ENCODE data around the gene CAMKK1. TPM values are rescaled to one million over a fixed set of nuclear protein-coding genes. Genes with fewer than 3 reads are reported as not detected.

Gene CAMKK1
- total RNA-seq, 1 experiment from 2014 or later = 16.3 TPM

DNA sequence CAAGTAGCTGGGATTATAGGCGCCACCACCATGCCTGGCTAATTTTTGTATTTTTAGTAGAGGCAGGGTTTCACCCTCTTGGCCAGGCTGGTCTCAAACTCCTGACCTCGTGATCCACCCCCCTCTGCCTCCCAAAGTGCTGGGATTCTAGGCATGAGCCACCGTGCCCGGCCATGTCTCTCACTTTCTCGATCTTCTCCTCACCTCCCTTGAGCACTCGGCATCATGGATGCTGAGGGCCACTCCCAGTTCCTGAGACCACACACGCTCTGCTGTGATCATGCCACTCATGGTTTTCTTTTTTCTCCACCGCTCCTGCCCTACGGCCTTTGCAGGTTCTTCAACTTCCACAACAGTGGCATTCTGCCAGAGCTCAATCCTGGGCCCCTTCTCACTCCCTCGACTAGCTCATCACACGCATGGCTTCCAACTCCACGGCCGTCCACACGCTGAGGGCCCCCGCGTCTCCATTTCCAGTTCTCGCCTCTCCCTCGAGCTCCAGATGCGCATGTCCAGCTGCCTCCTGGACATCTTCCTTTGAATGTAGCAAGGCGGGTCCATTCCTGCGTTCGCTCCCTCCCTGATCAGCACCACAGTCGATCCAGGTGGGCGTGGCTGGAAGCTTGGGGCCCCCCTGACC lies 41.3 kb downstream of the CAMKK1 start:
- H4K20me1 ChIP-seq (ENCODE audit: insufficient read depth) = no peaks in the 10 kb centered on the region
- H3K9me3 ChIP-seq (ENCODE audit: insufficient read depth, low read depth) = no peaks in the 10 kb centered on the region
- peaks cover 2% of the 10 kb centered on the region; the same call in 1 of the 2 replicates for H3K4me1 ChIP-seq (replicated peaks; ENCODE audit: insufficient read depth)
- CTCF ChIA-PET = no interaction called here
- no peak for DNase-seq
- no TSS peak for BruUV-seq (replicated peaks)
- no peak overlapping the region for H3K4me2 ChIP-seq
- TF ChIP-seq, protein P1, sequence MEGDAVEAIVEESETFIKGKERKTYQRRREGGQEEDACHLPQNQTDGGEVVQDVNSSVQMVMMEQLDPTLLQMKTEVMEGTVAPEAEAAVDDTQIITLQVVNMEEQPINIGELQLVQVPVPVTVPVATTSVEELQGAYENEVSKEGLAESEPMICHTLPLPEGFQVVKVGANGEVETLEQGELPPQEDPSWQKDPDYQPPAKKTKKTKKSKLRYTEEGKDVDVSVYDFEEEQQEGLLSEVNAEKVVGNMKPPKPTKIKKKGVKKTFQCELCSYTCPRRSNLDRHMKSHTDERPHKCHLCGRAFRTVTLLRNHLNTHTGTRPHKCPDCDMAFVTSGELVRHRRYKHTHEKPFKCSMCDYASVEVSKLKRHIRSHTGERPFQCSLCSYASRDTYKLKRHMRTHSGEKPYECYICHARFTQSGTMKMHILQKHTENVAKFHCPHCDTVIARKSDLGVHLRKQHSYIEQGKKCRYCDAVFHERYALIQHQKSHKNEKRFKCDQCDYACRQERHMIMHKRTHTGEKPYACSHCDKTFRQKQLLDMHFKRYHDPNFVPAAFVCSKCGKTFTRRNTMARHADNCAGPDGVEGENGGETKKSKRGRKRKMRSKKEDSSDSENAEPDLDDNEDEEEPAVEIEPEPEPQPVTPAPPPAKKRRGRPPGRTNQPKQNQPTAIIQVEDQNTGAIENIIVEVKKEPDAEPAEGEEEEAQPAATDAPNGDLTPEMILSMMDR (conservative IDR thresholded peaks at IDR 0.05) = no peak
- TF ChIP-seq EZH2 (IDR thresholded peaks at IDR 0.05; ENCODE audit: low read depth) = no peak
- H3K4me3 ChIP-seq = no peak overlapping the region
- H3K9me2 ChIP-seq (ENCODE audit: insufficient read depth) = no peaks in the 10 kb centered on the region
- H3K27ac ChIP-seq = no peak overlapping the region
- H3K79me2 ChIP-seq (ENCODE audit: low read depth) = no peaks in the 10 kb centered on the region
- no peak overlapping the region for H2AFZ ChIP-seq
- H3K36me3 ChIP-seq (ENCODE audit: low read depth) = no peaks in the 10 kb centered on the region
- no peaks in the 10 kb centered on the region for H3F3A ChIP-seq (ENCODE audit: insufficient read depth, low read depth)
- intact Hi-C loops (cut with micrococcal nuclease; ENCODE audit: unreplicated experiment) = no loop called here
- POLR2A ChIA-PET (ENCODE audit: unreplicated experiment) = no interaction called here
- H3K27me3 ChIP-seq (ENCODE audit: insufficient read depth, low read depth) = no peaks in the 10 kb centered on the region

GRCh38 chr17:3848229-3848835 lies 44.5 kb downstream of the CAMKK1 start:
- H3K4me1 ChIP-seq (replicated peaks; ENCODE audit: insufficient read depth) = peaks cover 10% of the 10 kb centered on the region
- H3K9me2 ChIP-seq (ENCODE audit: insufficient read depth) = no peaks in the 10 kb centered on the region
- H3K9me3 ChIP-seq (ENCODE audit: insufficient read depth, low read depth) = no peaks in the 10 kb centered on the region
- BruUV-seq (replicated peaks) = no TSS peak
- TF ChIP-seq EZH2 (IDR thresholded peaks at IDR 0.05; ENCODE audit: low read depth) = no peak
- TF ChIP-seq, protein P1 (conservative IDR thresholded peaks at IDR 0.05) = no peak
- ChIA-PET POLR2A (ENCODE audit: unreplicated experiment) (no interaction called here), CTCF (interaction anchor here (0.7 kb wide), 1 partner anchor 563 kb away, joined by 5 read pairs; no protein-coding TSS in a partner anchor)
- intact Hi-C loops (cut with micrococcal nuclease; ENCODE audit: unreplicated experiment) = loop anchor here (5.0 to 10.0 kb wide), 2 partner anchors 44 to 296 kb away; partner anchors contain the start of genes CAMKK1, CYB5D2 and ZZEF1
- no peaks in the 10 kb centered on the region for H3K27me3 ChIP-seq (ENCODE audit: insufficient read depth, low read depth)
- H3K4me3 ChIP-seq = no peak overlapping the region
- no peak overlapping the region for H3K4me2 ChIP-seq
- peaks cover 26% of the 10 kb centered on the region for H3K79me2 ChIP-seq (ENCODE audit: low read depth)
- H3K36me3 ChIP-seq (ENCODE audit: low read depth) = no peaks in the 10 kb centered on the region
- H4K20me1 ChIP-seq (ENCODE audit: insufficient read depth) = peaks cover 17% of the 10 kb centered on the region; the same call in 1 of the 2 replicates
- H2AFZ ChIP-seq = no peak overlapping the region
- DNase-seq = no peak
- H3F3A ChIP-seq (ENCODE audit: insufficient read depth, low read depth) = peaks cover 7% of the 10 kb centered on the region; the same call in 1 of the 2 replicates
- H3K27ac ChIP-seq = no peak overlapping the region

DNA sequence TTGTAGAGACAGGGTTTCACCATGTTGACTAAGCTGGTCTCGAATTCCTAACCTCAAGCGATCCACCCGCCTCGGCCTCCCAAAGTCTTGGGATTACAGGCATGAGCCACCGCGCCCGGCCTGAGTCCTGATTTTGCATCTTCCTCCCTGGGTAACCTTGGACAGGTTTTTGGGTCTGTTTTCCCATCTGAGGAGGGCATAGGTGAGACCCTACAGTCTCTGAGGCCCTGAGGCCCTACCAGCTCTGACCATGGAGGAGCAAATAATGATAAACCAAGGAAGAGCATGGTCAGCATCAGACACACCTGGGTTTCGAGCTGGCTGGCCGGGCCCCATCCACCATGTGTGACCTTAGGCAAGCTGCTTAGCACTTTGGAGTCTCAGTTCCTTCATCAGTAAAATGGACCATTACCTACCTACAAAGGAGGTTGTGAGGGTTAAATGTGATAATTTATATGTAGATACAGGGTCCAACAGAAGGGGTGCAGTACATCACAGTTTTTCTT lies 45.6 kb downstream of the CAMKK1 start:
- ChIA-PET CTCF (interaction anchor here (0.6 to 1.1 kb wide), 2 partner anchors 123 to 126 kb away, joined by 4 to 10 read pairs; partner anchors contain the start of gene HASPIN), POLR2A (ENCODE audit: unreplicated experiment) (no interaction called here)
- Histone ChIP-seq H3K9me3 (ENCODE audit: insufficient read depth, low read depth) (no peaks in the 10 kb centered on the region), H4K20me1 (ENCODE audit: insufficient read depth) (peaks cover 18% of the 10 kb centered on the region; the same call in 1 of the 2 replicates), H3K4me1 (replicated peaks; ENCODE audit: insufficient read depth) (peaks cover 10% of the 10 kb centered on the region), H3K79me2 (ENCODE audit: low read depth) (peaks cover 37% of the 10 kb centered on the region), H3K36me3 (ENCODE audit: low read depth) (no peaks in the 10 kb centered on the region), H2AFZ (no peak overlapping the region), H3K4me3 (no peak overlapping the region), H3K9me2 (ENCODE audit: insufficient read depth) (no peaks in the 10 kb centered on the region), H3K27ac (no peak overlapping the region), H3K4me2 (no peak overlapping the region), H3K27me3 (ENCODE audit: insufficient read depth, low read depth) (no peaks in the 10 kb centered on the region), H3F3A (ENCODE audit: insufficient read depth, low read depth) (peaks cover 7% of the 10 kb centered on the region; the same call in 1 of the 2 replicates)
- TF ChIP-seq, protein P1 (conservative IDR thresholded peaks at IDR 0.05) = no peak
- TF ChIP-seq EZH2 (IDR thresholded peaks at IDR 0.05; ENCODE audit: low read depth) = no peak
- no peak for DNase-seq
- no TSS peak for BruUV-seq (replicated peaks)
- intact Hi-C loops (cut with micrococcal nuclease; ENCODE audit: unreplicated experiment) = loop anchor here (5.0 to 10.0 kb wide), 2 partner anchors 45 to 298 kb away; partner anchors contain the start of genes CAMKK1, CYB5D2 and ZZEF1
